ENCODE results near the gene KCNJ3.

Gene KCNJ3

GRCh38 chr2:154795651-154796050 lies 97.2 kb downstream of the KCNJ3 start:
- H3K27ac ChIP-seq, result no peak overlapping the region

GRCh38 chr2:154804451-154804850 lies 106.0 kb downstream of the KCNJ3 start:
- no peak overlapping the region for H3K27ac ChIP-seq
- no peak for TF ChIP-seq CTCF (conservative IDR thresholded peaks at IDR 0.05)

More at GRCh38 chr2:154795651-154796050, 97.2 kb downstream of the KCNJ3 start:
- no peak for TF ChIP-seq CTCF (conservative IDR thresholded peaks at IDR 0.05)

GRCh38 chr2:154813636-154814035 lies 115.1 kb downstream of the KCNJ3 start:
- no peak for TF ChIP-seq CTCF (conservative IDR thresholded peaks at IDR 0.05)

GRCh38 chr2:154814856-154815255 lies 116.4 kb downstream of the KCNJ3 start:
- no peak overlapping the region for H3K27ac ChIP-seq
- TF ChIP-seq CTCF (conservative IDR thresholded peaks at IDR 0.05), result no peak

More at GRCh38 chr2:154813636-154814035, 115.1 kb downstream of the KCNJ3 start:
- H3K27ac ChIP-seq, result no peak overlapping the region

GRCh38 chr2:154825358-154825757 lies 126.9 kb downstream of the KCNJ3 start:
- H3K27ac ChIP-seq, result no peak overlapping the region
- TF ChIP-seq CTCF (conservative IDR thresholded peaks at IDR 0.05), result no peak

GRCh38 chr2:154826827-154827226 lies 128.3 kb downstream of the KCNJ3 start:
- no peak overlapping the region for H3K27ac ChIP-seq
- TF ChIP-seq CTCF (conservative IDR thresholded peaks at IDR 0.05), result no peak

- TF ChIP-seq CTCF (conservative IDR thresholded peaks at IDR 0.05), result no peak
- H3K27ac ChIP-seq, result no peak overlapping the region
Observed at GRCh38 chr2:154827286-154827685, 128.8 kb downstream of the KCNJ3 start.

- H3K27ac ChIP-seq, result no peak overlapping the region
- no peak for TF ChIP-seq CTCF (conservative IDR thresholded peaks at IDR 0.05)
Observed at GRCh38 chr2:154832711-154833110, 134.2 kb downstream of the KCNJ3 start.
